OCI-LY7 (cell line): ENCODE data around the gene CTNNBL1. TPM values are rescaled to one million over a fixed set of nuclear protein-coding genes. Genes with fewer than 3 reads are reported as not detected.

Experiments used
- BruUV-seq: library from RNA; stranded (reverse); fragments of 400-500 nt; replicated peaks from 2 replicates; lab custom pipeline; 2021; lab: Mats Ljungman, UMichigan
- CTCF ChIA-PET: fragments of 300-600 bp; sonication (Branson Sonifier 250); formaldehyde crosslinking; loops from one replicate; lab custom pipeline; 2022; ENCODE audit warnings: antibody characterized with exemption; ENCODE audit not compliant: unreplicated experiment; lab: Charles Lee
- POLR2A ChIA-PET: fragments of 300-600 bp; sonication (Branson Sonifier 250); formaldehyde crosslinking; loops from one replicate; lab custom pipeline; 2022; ENCODE audit warnings: antibody characterized with exemption; lab: Charles Lee
- DNase-seq: peaks from one replicate; pipeline ENCODE4 v3.0.0-alpha.2; 2015; ENCODE audit warnings: low spot score
- H2AFZ ChIP-seq: fragments of 200-600 bp; sonication (generic), shearing (Covaris generic); 2 replicates; pipeline ENCODE4 v1.6.1; 2014; ENCODE audit warnings: mild to moderate bottlenecking, antibody characterized with exemption, low read length, moderate library complexity
- H3K27ac ChIP-seq: fragments of 200-600 bp; sonication (generic); 2 replicates; pipeline ENCODE4 v1.5.1; 2014; ENCODE audit warnings: mixed run types, low read depth, mild to moderate bottlenecking, moderate library complexity, low read length, inconsistent platforms; ENCODE audit not compliant: poor library complexity, severe bottlenecking
- H3K36me3 ChIP-seq: fragments of 200-600 bp; sonication (generic); 2 replicates; pipeline ENCODE4 v1.6.1; 2014; ENCODE audit warnings: mild to moderate bottlenecking, antibody characterized with exemption, low read length, moderate library complexity, mixed read lengths; ENCODE audit not compliant: insufficient read depth
- H3K4me1 ChIP-seq: fragments of 200-600 bp; sonication (generic); 2 replicates; pipeline ENCODE4 v1.5.1; 2014; ENCODE audit warnings: mild to moderate bottlenecking, low read length; ENCODE audit not compliant: insufficient read depth, poor library complexity, severe bottlenecking
- H3K4me2 ChIP-seq: fragments of 200-600 bp; sonication (generic); 2 replicates; pipeline ENCODE4 v1.6.1; 2014; ENCODE audit warnings: mild to moderate bottlenecking, low read length
- H3K4me3 ChIP-seq: fragments of 200-600 bp; sonication (generic); 2 replicates; pipeline ENCODE4 v1.5.1; 2014; ENCODE audit warnings: mild to moderate bottlenecking, low read depth, low read length; ENCODE audit not compliant: poor library complexity, severe bottlenecking
- H3K79me2 ChIP-seq: fragments of 200-600 bp; sonication (generic); 2 replicates; pipeline ENCODE4 v1.6.1; 2016; ENCODE audit warnings: low read depth, mild to moderate bottlenecking, low read length, moderate library complexity, mixed read lengths; ENCODE audit not compliant: insufficient read depth
- H3K9me2 ChIP-seq: fragments of 200-600 bp; sonication (generic); 2 replicates; pipeline ENCODE4 v1.6.1; 2016; ENCODE audit warnings: mild to moderate bottlenecking, low read length, mixed read lengths; ENCODE audit not compliant: insufficient read depth
- H3K9me3 ChIP-seq: fragments of 200-600 bp; sonication (generic); 2 replicates; pipeline ENCODE4 v1.6.1; 2014; ENCODE audit warnings: mild to moderate bottlenecking, mixed run types, low read length, mixed read lengths
- H4K20me1 ChIP-seq: fragments of 200-600 bp; sonication (generic); 2 replicates; pipeline ENCODE4 v1.6.1; 2014; ENCODE audit warnings: mild to moderate bottlenecking, antibody characterized with exemption, low read length, moderate library complexity, mixed read lengths; ENCODE audit not compliant: insufficient read depth
- EZH2phosphoT487 ChIP-seq: fragments of 200-600 bp; sonication (generic); IDR thresholded peaks from 2 replicates; pipeline ENCODE4 v1.6.1; 2018; ENCODE audit warnings: low read depth, borderline replicate concordance, mild to moderate bottlenecking, mixed run types, antibody characterized with exemption, low read length, moderate library complexity, mixed read lengths
- intact Hi-C: fragments of 100-400 bp; cut with micrococcal nuclease; formaldehyde crosslinking; loops from one replicate; pipeline ENCODE4 v1.10.0; 2022; ENCODE audit not compliant: unreplicated experiment
- total RNA-seq, 2 experiments: library from RNA; depleted of rRNA in 1 of 2; stranded (reverse); fragments of >200 nt in 1 of 2; shearing (Covaris generic) in 1 of 2; gene quantifications; 2 replicates each; pipeline ENCODE4 v1.2.3, GENCODE V29; 2014 to 2022
- TF ChIP-seq, protein P1 (sequence below): fragments of 200-600 bp; sonication (generic); conservative IDR thresholded peaks from 2 replicates; pipeline ENCODE4 v1.5.1; 2014; ENCODE audit warnings: mild to moderate bottlenecking, antibody characterized with exemption, low read length, moderate library complexity, mixed read lengths

Gene CTNNBL1
- total RNA-seq, 2 experiments from 2014 or later = 38.0 to 90.0 TPM

DNA sequence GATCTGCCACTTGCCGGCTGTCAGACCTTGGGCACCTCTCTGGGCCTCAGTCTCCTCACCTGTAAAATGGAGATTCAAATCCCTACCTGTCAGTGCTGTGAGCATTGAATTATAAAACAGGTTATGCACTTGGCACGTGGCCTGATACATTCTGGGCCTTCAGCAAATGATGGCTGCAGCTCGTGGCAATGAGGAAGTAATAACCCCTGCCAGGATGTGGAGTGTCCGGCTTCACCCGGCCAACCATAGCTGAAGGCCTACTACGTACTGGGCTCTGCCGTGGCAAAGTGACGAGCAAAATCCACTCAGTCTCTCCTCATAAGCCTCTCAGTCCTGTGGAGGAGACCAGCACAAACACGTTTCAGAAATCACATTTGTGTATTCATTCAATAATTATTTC lies 198.2 kb downstream of the CTNNBL1 start:
- H4K20me1 ChIP-seq = no peaks in the 10 kb centered on the region
- 0 out of 2 replicates have a peak overlapping the region, but pooled peaks have one; percentile 24 for H2AFZ ChIP-seq
- no peak overlapping the region for H3K27ac ChIP-seq
- DNase-seq = no peak
- intact Hi-C loops = no loop called here
- TF ChIP-seq, protein P1, sequence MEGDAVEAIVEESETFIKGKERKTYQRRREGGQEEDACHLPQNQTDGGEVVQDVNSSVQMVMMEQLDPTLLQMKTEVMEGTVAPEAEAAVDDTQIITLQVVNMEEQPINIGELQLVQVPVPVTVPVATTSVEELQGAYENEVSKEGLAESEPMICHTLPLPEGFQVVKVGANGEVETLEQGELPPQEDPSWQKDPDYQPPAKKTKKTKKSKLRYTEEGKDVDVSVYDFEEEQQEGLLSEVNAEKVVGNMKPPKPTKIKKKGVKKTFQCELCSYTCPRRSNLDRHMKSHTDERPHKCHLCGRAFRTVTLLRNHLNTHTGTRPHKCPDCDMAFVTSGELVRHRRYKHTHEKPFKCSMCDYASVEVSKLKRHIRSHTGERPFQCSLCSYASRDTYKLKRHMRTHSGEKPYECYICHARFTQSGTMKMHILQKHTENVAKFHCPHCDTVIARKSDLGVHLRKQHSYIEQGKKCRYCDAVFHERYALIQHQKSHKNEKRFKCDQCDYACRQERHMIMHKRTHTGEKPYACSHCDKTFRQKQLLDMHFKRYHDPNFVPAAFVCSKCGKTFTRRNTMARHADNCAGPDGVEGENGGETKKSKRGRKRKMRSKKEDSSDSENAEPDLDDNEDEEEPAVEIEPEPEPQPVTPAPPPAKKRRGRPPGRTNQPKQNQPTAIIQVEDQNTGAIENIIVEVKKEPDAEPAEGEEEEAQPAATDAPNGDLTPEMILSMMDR = no peak
- TF ChIP-seq EZH2phosphoT487 = no peak
- H3K79me2 ChIP-seq = no peaks in the 10 kb centered on the region
- H3K9me3 ChIP-seq = no peaks in the 10 kb centered on the region
- no TSS peak for BruUV-seq
- ChIA-PET CTCF (no interaction called here), POLR2A (no interaction called here)
- no peaks in the 10 kb centered on the region for H3K9me2 ChIP-seq
- H3K4me1 ChIP-seq = no peaks in the 10 kb centered on the region
- H3K36me3 ChIP-seq = no peaks in the 10 kb centered on the region
- H3K4me2 ChIP-seq = no peak overlapping the region
- no peak overlapping the region for H3K4me3 ChIP-seq

DNA sequence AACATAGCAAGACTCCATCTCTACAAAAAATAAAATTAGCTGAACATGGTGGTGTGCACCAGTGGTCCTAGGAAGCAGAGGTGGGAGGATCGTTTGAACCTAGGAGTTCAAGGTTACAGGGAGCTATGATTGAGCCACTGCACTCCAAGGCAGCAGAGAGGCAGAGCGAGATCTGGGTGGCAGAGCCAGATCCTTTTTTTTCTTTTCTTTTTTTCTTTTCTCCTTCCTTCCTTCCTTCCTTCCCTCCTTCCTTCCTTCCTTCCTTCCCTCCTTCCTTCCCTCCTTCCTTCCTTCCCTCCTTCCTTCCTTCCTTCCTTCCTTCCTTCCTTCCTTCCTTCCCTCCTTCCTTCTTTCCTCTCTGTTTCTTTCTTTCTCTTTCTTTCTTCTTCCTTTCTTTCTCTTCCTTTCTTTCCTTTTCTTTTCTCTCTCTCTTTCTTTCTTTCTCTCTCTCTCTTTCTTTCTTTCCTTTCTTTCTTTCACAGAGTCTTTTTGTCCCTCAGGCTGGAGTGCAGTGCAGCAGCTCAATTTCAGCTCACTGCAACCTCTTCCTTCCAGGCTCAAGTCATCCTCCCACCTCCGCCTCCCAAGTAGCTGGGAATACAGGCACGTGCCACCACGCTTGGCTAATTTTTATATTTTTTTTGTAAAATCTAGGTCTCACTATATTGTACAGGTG lies 199.9 kb downstream of the CTNNBL1 start:
- Histone ChIP-seq H3K79me2 (no peaks in the 10 kb centered on the region), H3K9me2 (no peaks in the 10 kb centered on the region), H3K36me3 (no peaks in the 10 kb centered on the region), H3K4me2 (no peak overlapping the region), H3K9me3 (no peaks in the 10 kb centered on the region), H2AFZ (no peak overlapping the region), H4K20me1 (no peaks in the 10 kb centered on the region), H3K4me1 (no peaks in the 10 kb centered on the region), H3K27ac (no peak overlapping the region), H3K4me3 (no peak overlapping the region)
- no TSS peak for BruUV-seq
- CTCF ChIA-PET = no interaction called here
- TF ChIP-seq EZH2phosphoT487 = no peak
- TF ChIP-seq, protein P1 = no peak
- intact Hi-C loops = no loop called here
- DNase-seq = no peak
- POLR2A ChIA-PET = interaction anchor here (0.6 kb wide), 1 partner anchor 326 kb away, joined by 3 read pairs; no protein-coding TSS in a partner anchor

DNA sequence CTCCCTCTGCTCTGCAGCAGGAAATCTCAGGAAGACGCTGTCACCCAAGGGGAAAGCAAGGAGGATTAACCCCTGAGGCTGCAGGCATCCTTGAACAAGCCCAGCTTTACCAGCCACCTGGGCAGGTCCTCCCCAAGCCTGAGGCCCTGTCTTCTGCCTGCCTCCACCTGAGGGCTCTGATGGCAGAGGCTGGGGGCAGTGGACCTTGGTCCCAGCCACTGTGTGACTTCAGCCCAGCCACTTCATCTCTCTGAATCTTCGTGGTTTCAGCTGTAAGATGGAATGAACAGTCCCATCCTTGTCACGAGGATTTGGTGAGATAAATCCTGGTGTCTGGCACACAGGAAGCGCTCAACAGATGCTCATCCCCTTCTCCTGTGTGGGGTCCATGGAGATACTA lies 200.6 kb downstream of the CTNNBL1 start:
- Histone ChIP-seq H3K79me2 (no peaks in the 10 kb centered on the region), H3K9me2 (no peaks in the 10 kb centered on the region), H3K4me3 (no peak overlapping the region), H3K9me3 (no peaks in the 10 kb centered on the region), H2AFZ (no peak overlapping the region), H3K4me1 (no peaks in the 10 kb centered on the region), H3K4me2 (no peak overlapping the region), H3K36me3 (no peaks in the 10 kb centered on the region), H4K20me1 (no peaks in the 10 kb centered on the region), H3K27ac (no peak overlapping the region)
- intact Hi-C loops = no loop called here
- DNase-seq = no peak
- BruUV-seq = no TSS peak
- POLR2A ChIA-PET = no interaction called here
- CTCF ChIA-PET = no interaction called here
- TF ChIP-seq, protein P1 = no peak
- no peak for TF ChIP-seq EZH2phosphoT487
